ENCODE measurements around the gene SPTBN1.

- TF ChIP-seq CTCF (IDR thresholded peaks at IDR 0.05; ENCODE audit: low read depth, low read length) (no peak), POLR2A (IDR thresholded peaks at IDR 0.05; ENCODE audit: extremely low read depth, insufficient read length) (no peak), MAX (IDR thresholded peaks at IDR 0.05; ENCODE audit: low read depth, low read length) (no peak)
These were observed 34.0 kb upstream of the SPTBN1 start for GRCh38 chr2:54422072-54422581.
